H1 (cell line): Measurements from ENCODE around the gene RERE.

Experiments
- CTCF ChIP-seq, 3 experiments: IDR thresholded peaks; 1 replicate in 2 of 3; 2 replicates in 1 of 3; pipeline versions ENCODE4 v1.5.1 to v1.6.1; 2011; ENCODE audit warnings: low read length in 3 of 3, mild to moderate bottlenecking in 3 of 3, inconsistent platforms in 2 of 3, low read depth in 1 of 3, moderate library complexity in 1 of 3; ENCODE audit not compliant: insufficient read depth in 1 of 3; ENCODE audit errors: control extremely low read depth in 1 of 3
- HDAC6 ChIP-seq: IDR thresholded peaks from one replicate; pipeline ENCODE4 v1.7.1; 2012; ENCODE audit warnings: low read depth, mild to moderate bottlenecking, inconsistent platforms, low read length, moderate library complexity
- POLR2A ChIP-seq, 2 experiments: IDR thresholded peaks; 1 replicate in 1 of 2; 2 replicates in 1 of 2; pipeline ENCODE4 v1.6.1; 2011; ENCODE audit warnings: low read depth in 2 of 2, low read length in 2 of 2, mild to moderate bottlenecking in 2 of 2; ENCODE audit errors: control extremely low read depth in 1 of 2
- POLR2AphosphoS5 ChIP-seq: IDR thresholded peaks from 2 replicates; pipeline ENCODE4 v1.6.1; 2011; ENCODE audit warnings: low read depth, low read length
- SIX5 ChIP-seq: IDR thresholded peaks from 2 replicates; pipeline ENCODE4 v1.6.1; 2011; ENCODE audit warnings: mild to moderate bottlenecking, low read depth, low read length
- TCF12 ChIP-seq: IDR thresholded peaks from 2 replicates; pipeline ENCODE4 v1.6.1; 2011; ENCODE audit warnings: low read depth, mild to moderate bottlenecking, low read length
- TEAD4 ChIP-seq: IDR thresholded peaks from 2 replicates; pipeline ENCODE4 v1.6.1; 2012; ENCODE audit warnings: low read depth, low read length, inconsistent platforms, mixed read lengths

GRCh38 chr1:8404460-8405370 is 412.7 kb downstream of the RERE start:
- TF ChIP-seq POLR2A (IDR thresholded peaks at IDR 0.05; ENCODE audit: control extremely low read depth in 1 of 2, low read depth in 2 of 2, low read length in 2 of 2) (no peak), TEAD4 (no peak), TCF12 (no peak), POLR2AphosphoS5 (no peak), CTCF (IDR thresholded peaks at IDR 0.05; ENCODE audit: control extremely low read depth in 1 of 3, insufficient read depth in 1 of 3, low read depth in 1 of 3, low read length in 3 of 3) (no peak), SIX5 (no peak), HDAC6 (no peak)
